HepG2 (cell line): ENCODE results near the gene SEMA6D. TPM values are rescaled to one million over a fixed set of nuclear protein-coding genes. Genes with fewer than 3 reads are reported as not detected.

Source experiments
- ATAC-seq: fragments of 200-7000 bp; cut with Tn5 transposase; 3 replicates; pipeline ENCODE4 v1.9.1; 2020; ENCODE audit warnings: mild to moderate bottlenecking, moderate library complexity
- BruUV-seq: library from RNA; stranded (reverse); fragments of 400-500 nt; replicated peaks from 2 replicates; lab custom pipeline; 2021; lab: Mats Ljungman, UMichigan
- CTCF ChIA-PET: fragments of 300-600 bp; formaldehyde crosslinking; extraction: SDS; loops from one replicate; lab custom pipeline; 2021; ENCODE audit warnings: low total read pairs, inconsistent platforms, low intra/inter-chr PET ratio; lab: Yijun Ruan, JAX
- POLR2A ChIA-PET: fragments of 350-600 bp; sonication (Branson Sonifier 250); formaldehyde crosslinking; loops from one replicate; lab custom pipeline; 2020; ENCODE audit warnings: antibody characterized with exemption, inconsistent platforms; lab: Yijun Ruan, JAX
- DNase-seq: peaks from one replicate; pipeline ENCODE4 v3.0.0-alpha.2; 2015; ENCODE audit warnings: low spot score
- FAIRE-seq: peaks from 3 replicates; lab custom pipeline; 2011; peaks lifted over from hg19 to GRCh38; lab: Jason Lieb, UNC
- H2AFZ ChIP-seq: one replicate; pipeline ENCODE4 v1.6.1; 2011; ENCODE audit warnings: low read length, inconsistent platforms
- H3K27ac ChIP-seq: fragments of 300-600 bp; 3 replicates; pipeline ENCODE4 v1.8.0; 2011; ENCODE audit warnings: mixed run types, mild to moderate bottlenecking, mixed read lengths, low read length, inconsistent platforms; ENCODE audit not compliant: insufficient read depth; ENCODE audit errors: extremely low read length
- H3K27me3 ChIP-seq, 2 experiments: fragments of 200-600 bp in 1 of 2; 2 replicates in 1 of 2; 3 replicates in 1 of 2; pipeline versions ENCODE4 v1.6.0 to v1.8.0; 2011; ENCODE audit warnings: low read length in 2 of 2, mild to moderate bottlenecking in 2 of 2, moderate library complexity in 2 of 2, inconsistent platforms in 1 of 2; ENCODE audit not compliant: insufficient read depth in 2 of 2, control insufficient read depth in 1 of 2
- H3K36me3 ChIP-seq, 2 experiments: fragments of 200-600 bp in 1 of 2; replicated peaks in 1 of 2; 2 replicates in 1 of 2; 3 replicates in 1 of 2; pipeline versions ENCODE4 v1.5.1 to v1.8.0; 2011; ENCODE audit warnings: low read length in 2 of 2, inconsistent platforms in 1 of 2; ENCODE audit not compliant: insufficient read depth in 2 of 2, control insufficient read depth in 1 of 2
- H3K4me1 ChIP-seq: 2 replicates; pipeline ENCODE4 v1.5.1; 2012; ENCODE audit warnings: low read length, inconsistent platforms; ENCODE audit not compliant: insufficient read depth
- H3K4me2 ChIP-seq: 2 replicates; pipeline ENCODE4 v1.6.0; 2011; ENCODE audit warnings: low read depth, low read length, inconsistent platforms
- H3K4me3 ChIP-seq, 3 experiments: fragments of 200-600 bp in 1 of 3; sonication (generic), shearing (Covaris generic) in 1 of 3; replicated peaks in 1 of 3; 2 replicates each; pipeline ENCODE4 v1.5.1; 2011 to 2016; ENCODE audit warnings: low read length in 3 of 3, inconsistent platforms in 2 of 3, low read depth in 2 of 3, mild to moderate bottlenecking in 2 of 3, control low read depth in 1 of 3, mixed read lengths in 1 of 3; ENCODE audit not compliant: insufficient read depth in 1 of 3
- H3K79me2 ChIP-seq: one replicate; pipeline ENCODE4 v1.6.1; 2011; ENCODE audit warnings: low read length, inconsistent platforms; ENCODE audit not compliant: insufficient read depth
- H3K9ac ChIP-seq: 2 replicates; pipeline ENCODE4 v1.6.0; 2011; ENCODE audit warnings: mild to moderate bottlenecking, low read depth, low read length, inconsistent platforms; ENCODE audit not compliant: insufficient read depth
- H3K9me3 ChIP-seq: 2 replicates; pipeline ENCODE4 v1.5.1; 2012; ENCODE audit warnings: mild to moderate bottlenecking, low read length
- H4K20me1 ChIP-seq: 2 replicates; pipeline ENCODE4 v1.6.0; 2011; ENCODE audit warnings: inconsistent platforms, mild to moderate bottlenecking, low read length, moderate library complexity; ENCODE audit not compliant: insufficient read depth
- ADNP ChIP-seq: sonication (generic); formaldehyde crosslinking; IDR thresholded peaks from 2 replicates; pipeline ENCODE4 v1.4.0; 2020; ENCODE audit warnings: missing genetic modification reagents
- FOXP1 ChIP-seq, 2 experiments: fragments of 450-650 bp in 1 of 2; IDR thresholded peaks; 2 replicates each; pipeline ENCODE4 v1.6.1; 2017 to 2018; ENCODE audit warnings: antibody characterized with exemption in 1 of 2
- HOMEZ ChIP-seq: IDR thresholded peaks from 2 replicates; pipeline ENCODE4 v1.6.1; 2016; ENCODE audit warnings: low read depth
- JARID2 ChIP-seq: sonication (generic); formaldehyde crosslinking; IDR thresholded peaks from 2 replicates; pipeline ENCODE4 v1.8.1; 2023; ENCODE audit warnings: missing genetic modification reagents, inconsistent platforms; ENCODE audit not compliant: insufficient replicate concordance
- SKI ChIP-seq: fragments of 450-650 bp; IDR thresholded peaks from one replicate; pipeline ENCODE4 v1.6.1; 2018; ENCODE audit warnings: mild to moderate bottlenecking; ENCODE audit not compliant: partially characterized antibody
- SYNCRIP ChIP-seq: fragments of 200-400 bp; formaldehyde crosslinking; IDR thresholded peaks from 2 replicates; pipeline ENCODE4 v1.6.1; 2018; ENCODE audit warnings: mild to moderate bottlenecking, low read depth, low read length; ENCODE audit not compliant: insufficient read depth
- ZFY ChIP-seq: sonication (generic); formaldehyde crosslinking; IDR thresholded peaks from 2 replicates; pipeline ENCODE4 v1.4.0; 2020; ENCODE audit warnings: missing genetic modification reagents
- ZNF101 ChIP-seq: sonication (generic); formaldehyde crosslinking; IDR thresholded peaks from 2 replicates; pipeline ENCODE4 v1.4.0; 2020; ENCODE audit warnings: mild to moderate bottlenecking, low read depth, missing genetic modification reagents, borderline replicate concordance
- ZNF737 ChIP-seq: sonication (generic); formaldehyde crosslinking; IDR thresholded peaks from 2 replicates; pipeline ENCODE4 v1.5.0; 2020; ENCODE audit warnings: missing genetic modification reagents, mild to moderate bottlenecking, borderline replicate concordance
- ZNF83 ChIP-seq: sonication (generic); formaldehyde crosslinking; IDR thresholded peaks from 2 replicates; pipeline ENCODE4 v1.4.0; 2020; ENCODE audit warnings: missing genetic modification reagents, mild to moderate bottlenecking, borderline replicate concordance
- WGBS: methylation state at CpG from one replicate; pipeline ENCODE4 v1.1.6; 2017; ENCODE audit warnings: low lambda C conversion rate; 5-methylcytosine and 5-hydroxymethylcytosine counted together
- in situ Hi-C: cut with HindIII; loops from 2 replicates; pipeline ENCODE4 v1.10.0; 2017; ENCODE audit warnings: low pct_unique_long_range_greater_than_20kb; ENCODE audit not compliant: extremely low pct_ligation_motif_present
- intact Hi-C: fragments of 100-400 bp; cut with micrococcal nuclease; formaldehyde crosslinking; loops from one replicate; pipeline ENCODE4 v1.10.0; 2022; ENCODE audit not compliant: unreplicated experiment
- polyA plus RNA-seq, 8 experiments: library from polyadenylated mRNA; depleted of rRNA in 3 of 8; stranded (reverse) in 7 of 8; unstranded in 1 of 8; fragments of >200 nt; fragmentation: Illumina TruSeq in 4 of 8; extraction: Trizol in 4 of 8; gene quantifications; 2 replicates each; pipeline versions ENCODE4 v1.2.1 to v1.2.3, GENCODE V29; 2011 to 2016; ENCODE audit warnings: low read depth in 4 of 8, missing spikeins in 1 of 8, mixed read lengths in 1 of 8; ENCODE audit not compliant: insufficient read depth in 1 of 8
- total RNA-seq, 5 experiments: library from RNA; depleted of rRNA; stranded (reverse); fragments of >200 nt; fragmentation: Illumina TruSeq; extraction: Trizol; gene quantifications; 2 replicates each; pipeline ENCODE4 v1.2.3, GENCODE V29; 2016; ENCODE audit warnings: low read depth in 1 of 5
- TF ChIP-seq, protein P1 (sequence below): sonication (generic); formaldehyde crosslinking; IDR thresholded peaks from 2 replicates; pipeline ENCODE4 v1.5.0; 2020; ENCODE audit warnings: missing genetic modification reagents, mild to moderate bottlenecking, borderline replicate concordance
- TF ChIP-seq, protein P2 (sequence below): fragments of 450-650 bp; IDR thresholded peaks from 2 replicates; pipeline ENCODE4 v1.6.1; 2017; ENCODE audit warnings: mild to moderate bottlenecking

SEMA6D gene
- total and polyA plus RNA-seq, 2 of the 13 experiments (the other 11 are each of a cell fraction or from before 2014, with no cell fraction given), result not detected

DNA sequence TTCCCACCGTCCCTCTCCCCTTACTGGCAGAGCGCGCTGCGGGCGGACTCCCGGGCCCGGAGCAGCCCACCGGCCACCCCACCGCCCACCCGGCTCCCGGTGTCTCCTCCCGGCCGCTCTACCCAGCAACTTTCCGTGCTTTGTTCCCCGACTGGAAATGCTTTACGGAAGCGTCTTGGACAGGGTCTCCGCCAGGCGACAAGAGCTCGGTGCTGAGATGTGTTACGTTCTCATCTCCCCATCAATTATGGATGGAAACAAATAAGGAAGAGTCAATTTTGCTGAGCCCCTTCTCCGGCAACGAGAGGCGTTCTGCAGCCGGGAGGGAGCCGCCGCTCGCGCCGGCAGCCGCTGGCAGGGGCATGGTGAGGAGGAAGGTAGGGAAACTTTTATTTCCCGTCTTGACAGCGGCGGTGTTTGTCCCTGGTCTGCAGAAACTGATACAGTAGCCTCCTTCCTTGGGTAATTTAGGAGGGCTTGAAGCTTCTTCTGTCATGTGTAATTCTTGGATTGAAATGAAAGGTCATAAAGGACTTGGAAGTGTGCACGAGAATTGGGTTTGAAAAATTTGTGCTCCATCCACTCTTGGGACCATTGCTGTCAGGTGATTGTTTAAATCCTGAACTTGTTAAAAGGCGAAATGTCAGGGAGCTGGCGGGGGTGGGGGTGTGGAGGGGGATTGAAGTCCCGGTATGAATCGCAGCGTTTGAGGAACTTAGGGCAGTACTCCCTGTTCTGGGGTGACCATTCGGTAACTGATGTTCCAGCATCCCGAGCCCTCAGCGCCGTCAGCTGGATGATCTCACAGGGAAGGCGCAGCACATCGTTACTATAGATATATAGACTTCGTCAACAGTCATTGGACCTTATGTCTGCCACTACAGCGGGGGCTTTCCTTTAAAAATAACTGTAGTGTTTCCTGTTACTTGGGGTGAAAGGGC lies 1.5 kb downstream of the SEMA6D start:
- Histone ChIP-seq H3K9me3 (no peaks in the 10 kb centered on the region), H3K79me2 (no peaks in the 10 kb centered on the region), H3K4me3 (no peak overlapping the region), H3K27me3 (peaks cover 2 to 38% of the 10 kb centered on the region in 2 experiments; a peak in 3 of 5 replicates), H3K36me3 (no peaks in the 10 kb centered on the region), H3K4me1 (no peaks in the 10 kb centered on the region), H3K27ac (no peak overlapping the region), H3K4me2 (no peak overlapping the region), H4K20me1 (no peaks in the 10 kb centered on the region), H3K9ac (no peak overlapping the region), H2AFZ (no peak overlapping the region)
- ChIA-PET CTCF (no interaction called here), POLR2A (no interaction called here)
- in situ Hi-C loops (no loop called here), intact Hi-C loops (no loop called here)
- no peak for ATAC-seq
- TF ChIP-seq, protein P1, sequence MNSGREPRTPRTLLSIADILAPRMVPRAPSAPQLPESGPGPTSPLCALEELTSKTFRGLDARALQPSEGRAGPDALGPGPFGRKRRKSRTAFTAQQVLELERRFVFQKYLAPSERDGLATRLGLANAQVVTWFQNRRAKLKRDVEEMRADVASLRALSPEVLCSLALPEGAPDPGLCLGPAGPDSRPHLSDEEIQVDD (CRISPR knock-in tag), result no peak
- TF ChIP-seq SKI, result no peak
- no peak for DNase-seq
- 47% methylated on average over 31 of the region's 48 CpGs for WGBS
- no peak for FAIRE-seq
- no TSS peak for BruUV-seq

DNA sequence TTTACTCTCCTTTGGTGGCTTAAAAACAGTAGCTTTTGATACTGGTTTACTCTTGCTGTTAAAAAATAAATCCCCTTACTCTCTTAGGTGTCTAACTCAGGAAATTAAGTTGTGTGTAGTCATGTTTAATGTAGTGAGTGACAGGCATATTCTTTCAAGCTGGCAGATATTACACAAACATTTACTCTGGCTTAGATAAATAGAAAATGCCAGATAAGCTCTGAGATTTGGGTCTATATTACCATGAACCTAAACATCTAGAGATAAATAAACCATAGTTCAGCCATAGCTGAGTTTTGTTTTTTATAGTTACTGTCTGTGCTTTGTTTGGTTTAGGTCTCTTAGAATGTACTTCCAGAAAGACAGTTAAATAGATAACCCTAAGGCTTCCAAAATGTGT lies 2.4 kb downstream of the SEMA6D start:
- intact Hi-C loops, result loop anchor here (5.0 kb wide), 1 partner anchor 1813 kb away; no protein-coding TSS in a partner anchor
- Histone ChIP-seq H3K27ac (no peak overlapping the region), H3K4me2 (no peak overlapping the region), H2AFZ (no peak overlapping the region), H3K36me3 (no peaks in the 10 kb centered on the region), H3K9ac (no peak overlapping the region), H3K9me3 (no peaks in the 10 kb centered on the region), H3K27me3 (peaks cover 2 to 38% of the 10 kb centered on the region in 2 experiments; a peak in 3 of 5 replicates), H3K4me1 (no peaks in the 10 kb centered on the region), H3K4me3 (no peak overlapping the region), H4K20me1 (no peaks in the 10 kb centered on the region), H3K79me2 (no peaks in the 10 kb centered on the region)
- in situ Hi-C loops, result no loop called here
- POLR2A ChIA-PET, result no interaction called here
- ATAC-seq, result no peak
- CTCF ChIA-PET, result no interaction called here
- no peak for DNase-seq
- no TSS peak for BruUV-seq
- no peak for FAIRE-seq
- TF ChIP-seq HOMEZ (CRISPR knock-in tag) (no peak), ZNF101 (CRISPR knock-in tag) (no peak), ZFY (CRISPR knock-in tag) (no peak), ZNF737 (CRISPR knock-in tag) (no peak), ADNP (CRISPR knock-in tag) (no peak), ZNF83 (CRISPR knock-in tag) (no peak), FOXP1 (IDR thresholded peaks at IDR 0.05) (no peak), FOXP1 (CRISPR knock-in tag; IDR thresholded peaks at IDR 0.05) (no peak), JARID2 (CRISPR knock-in tag) (no peak), SYNCRIP (no peak)
- TF ChIP-seq, protein P2, sequence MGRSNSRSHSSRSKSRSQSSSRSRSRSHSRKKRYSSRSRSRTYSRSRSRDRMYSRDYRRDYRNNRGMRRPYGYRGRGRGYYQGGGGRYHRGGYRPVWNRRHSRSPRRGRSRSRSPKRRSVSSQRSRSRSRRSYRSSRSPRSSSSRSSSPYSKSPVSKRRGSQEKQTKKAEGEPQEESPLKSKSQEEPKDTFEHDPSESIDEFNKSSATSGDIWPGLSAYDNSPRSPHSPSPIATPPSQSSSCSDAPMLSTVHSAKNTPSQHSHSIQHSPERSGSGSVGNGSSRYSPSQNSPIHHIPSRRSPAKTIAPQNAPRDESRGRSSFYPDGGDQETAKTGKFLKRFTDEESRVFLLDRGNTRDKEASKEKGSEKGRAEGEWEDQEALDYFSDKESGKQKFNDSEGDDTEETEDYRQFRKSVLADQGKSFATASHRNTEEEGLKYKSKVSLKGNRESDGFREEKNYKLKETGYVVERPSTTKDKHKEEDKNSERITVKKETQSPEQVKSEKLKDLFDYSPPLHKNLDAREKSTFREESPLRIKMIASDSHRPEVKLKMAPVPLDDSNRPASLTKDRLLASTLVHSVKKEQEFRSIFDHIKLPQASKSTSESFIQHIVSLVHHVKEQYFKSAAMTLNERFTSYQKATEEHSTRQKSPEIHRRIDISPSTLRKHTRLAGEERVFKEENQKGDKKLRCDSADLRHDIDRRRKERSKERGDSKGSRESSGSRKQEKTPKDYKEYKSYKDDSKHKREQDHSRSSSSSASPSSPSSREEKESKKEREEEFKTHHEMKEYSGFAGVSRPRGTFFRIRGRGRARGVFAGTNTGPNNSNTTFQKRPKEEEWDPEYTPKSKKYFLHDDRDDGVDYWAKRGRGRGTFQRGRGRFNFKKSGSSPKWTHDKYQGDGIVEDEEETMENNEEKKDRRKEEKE, result no peak
